Activated CD8-positive, alpha-beta T cell treated with anti-CD3 and anti-CD28 coated beads, Interleukin-2, amount 10 ng/mL, durations not matched to agents 7 days and 5 days (primary cell): ENCODE results near the gene TNNI2. TPM values are rescaled to one million over a fixed set of nuclear protein-coding genes. Genes with fewer than 3 reads are reported as not detected.
A peak's percentile ranks its signal among the peaks of the same experiment; 100 is the strongest.

Source experiments
- ATAC-seq: fragments of 150-1000 bp; cut with Tn5 transposase; one replicate; pipeline ENCODE4 v1.10.0; 2021; ENCODE audit warnings: moderate library complexity
- CTCF ChIA-PET: fragments of 350-600 bp; sonication (Branson Sonifier 250); formaldehyde crosslinking; loops from one replicate; lab custom pipeline; 2021; ENCODE audit warnings: antibody characterized with exemption; lab: Charles Lee
- POLR2A ChIA-PET: fragments of 350-600 bp; sonication (Branson Sonifier 250); formaldehyde crosslinking; loops from one replicate; lab custom pipeline; 2021; ENCODE audit warnings: antibody characterized with exemption; lab: Charles Lee
- DNase-seq: peaks from one replicate; pipeline ENCODE4 v3.0.0-alpha.2; 2020
- H3K27ac Mint-ChIP-seq: one replicate; pipeline ENCODE4 v1.8.0; 2021; ENCODE audit warnings: mild to moderate bottlenecking, mixed read lengths
- H3K27me3 Mint-ChIP-seq: one replicate; pipeline ENCODE4 v1.8.0; 2021; ENCODE audit warnings: low read depth, mixed read lengths
- H3K36me3 Mint-ChIP-seq: one replicate; pipeline ENCODE4 v1.8.0; 2021; ENCODE audit warnings: low read depth, mixed read lengths
- H3K4me1 Mint-ChIP-seq: one replicate; pipeline ENCODE4 v1.8.0; 2021; ENCODE audit warnings: low read depth, mixed read lengths
- H3K4me3 Mint-ChIP-seq: one replicate; pipeline ENCODE4 v1.8.0; 2021; ENCODE audit warnings: mild to moderate bottlenecking, mixed read lengths
- H3K9me3 Mint-ChIP-seq: one replicate; pipeline ENCODE4 v1.8.0; 2022; ENCODE audit warnings: mixed read lengths; ENCODE audit not compliant: insufficient read depth
- total RNA-seq, 2 experiments: library from RNA; stranded (reverse); gene quantifications; one replicate each; pipeline ENCODE4 v1.2.3, GENCODE V29; 2021

TNNI2 gene
- total RNA-seq, 2 experiments from 2014 or later: 0.50 TPM; not detected in 1

DNA sequence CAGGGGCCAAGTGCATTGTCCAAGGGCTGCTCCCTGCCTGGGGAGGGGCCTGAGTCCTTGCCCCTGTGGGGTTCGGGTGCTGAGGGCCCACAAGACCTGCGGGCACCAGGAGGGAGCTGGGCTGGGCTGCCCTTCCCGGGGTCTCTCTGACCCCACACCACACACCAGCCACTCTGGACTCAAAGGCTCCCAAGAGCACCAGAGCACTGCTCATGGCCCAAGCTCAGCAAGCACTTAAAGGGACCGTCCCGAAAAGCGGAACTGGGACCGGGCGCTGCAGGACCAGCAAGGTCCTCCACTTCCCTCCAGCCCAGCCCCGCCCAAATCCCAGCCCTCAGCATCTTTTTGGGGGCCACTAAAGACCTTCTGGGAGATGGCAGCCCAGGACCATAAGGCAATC is 19.4 kb downstream of the TNNI2 start:
- Mint-ChIP-seq H3K36me3 (peaks cover 27% of the 10 kb centered on the region), H3K27ac (no peak overlapping the region), H3K4me1 (peaks cover 18% of the 10 kb centered on the region), H3K4me3 (no peak overlapping the region), H3K27me3 (no peaks in the 10 kb centered on the region), H3K9me3 (no peaks in the 10 kb centered on the region)
- CTCF ChIA-PET: interaction anchor here (1.4 kb wide), 2 partner anchors 24 to 31 kb away, joined by 3 to 7 read pairs; no protein-coding TSS in a partner anchor
- DNase-seq: no peak
- POLR2A ChIA-PET: no interaction called here
- no peak for ATAC-seq

DNA sequence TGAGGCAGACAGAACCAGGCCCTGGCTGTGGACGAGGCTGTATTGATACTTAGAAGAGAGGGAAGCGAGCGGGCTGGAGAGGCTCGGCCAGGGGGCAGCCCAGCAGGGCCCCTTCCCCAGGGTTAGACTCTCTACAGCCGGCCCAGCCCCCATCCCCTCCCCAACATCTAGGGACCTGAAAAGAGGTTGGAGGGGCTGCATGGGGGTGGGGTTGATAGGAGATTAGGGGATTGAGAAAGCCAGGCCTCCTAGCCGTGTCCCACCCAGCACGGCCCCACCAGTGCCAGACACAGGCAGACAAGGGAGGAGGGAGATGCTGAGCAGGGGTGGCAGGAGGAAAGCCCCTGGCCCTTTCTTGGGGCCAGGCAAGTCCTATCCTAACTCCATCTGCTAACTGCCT is 19.8 kb downstream of the TNNI2 start:
- Mint-ChIP-seq H3K9me3 (no peaks in the 10 kb centered on the region), H3K4me3 (no peak overlapping the region), H3K4me1 (peaks cover 21% of the 10 kb centered on the region), H3K27me3 (no peaks in the 10 kb centered on the region), H3K27ac (no peak overlapping the region), H3K36me3 (peaks cover 25% of the 10 kb centered on the region)
- ChIA-PET POLR2A (no interaction called here), CTCF (interaction anchor here (1.0 to 1.4 kb wide), 2 partner anchors 23 to 24 kb away, joined by 3 to 7 read pairs; no protein-coding TSS in a partner anchor)
- no peak for DNase-seq
- no peak for ATAC-seq

DNA sequence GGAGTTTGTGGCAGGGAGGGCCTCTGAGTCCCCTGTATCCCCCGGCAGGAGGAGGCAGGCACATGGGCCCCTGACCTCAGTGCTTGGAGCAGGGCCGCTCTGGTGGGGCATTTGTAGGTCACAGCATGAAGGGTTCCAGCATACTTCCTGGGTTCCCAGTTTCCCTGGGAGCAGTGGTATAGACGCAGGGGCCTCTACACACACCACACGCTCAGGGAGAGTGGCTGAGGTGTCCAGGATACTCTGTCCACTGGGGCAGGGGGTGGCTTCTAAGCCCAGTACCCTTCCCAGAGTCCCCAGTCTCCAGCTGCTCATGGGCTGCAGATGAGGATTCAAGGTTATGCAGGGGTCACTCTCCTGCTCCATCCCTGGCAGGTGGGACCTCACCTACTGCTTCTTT is 20.2 kb downstream of the TNNI2 start:
- H3K36me3 Mint-ChIP-seq: peaks cover 21% of the 10 kb centered on the region
- DNase-seq (no peak), ATAC-seq (no peak)
- H3K9me3 Mint-ChIP-seq: no peaks in the 10 kb centered on the region
- no peak overlapping the region for H3K27ac Mint-ChIP-seq
- H3K4me3 Mint-ChIP-seq: no peak overlapping the region
- ChIA-PET POLR2A (no interaction called here), CTCF (interaction anchor here (1.0 kb wide), 1 partner anchor 23 kb away, joined by 3 read pairs; no protein-coding TSS in a partner anchor)
- no peaks in the 10 kb centered on the region for H3K27me3 Mint-ChIP-seq
- peaks cover 21% of the 10 kb centered on the region for H3K4me1 Mint-ChIP-seq

DNA sequence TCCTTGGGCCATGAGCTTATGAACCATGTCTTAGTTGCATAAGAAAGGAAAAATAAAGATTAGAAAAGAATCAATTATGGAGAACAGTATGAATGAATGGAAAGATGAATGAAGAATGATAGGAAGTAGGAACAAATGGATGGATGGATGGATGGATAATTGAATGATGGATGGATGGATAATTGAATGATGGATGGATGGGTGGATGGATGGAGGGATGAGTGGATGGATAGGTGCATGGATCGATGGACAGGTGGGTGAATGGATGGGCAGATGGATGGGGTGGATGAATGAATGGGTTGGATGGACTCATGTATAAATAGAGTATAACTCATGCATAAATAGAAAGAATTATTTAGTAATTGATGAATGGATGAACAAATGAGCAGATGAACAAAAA is 21.3 kb downstream of the TNNI2 start:
- peaks cover 19% of the 10 kb centered on the region for H3K4me1 Mint-ChIP-seq
- no peak overlapping the region for H3K27ac Mint-ChIP-seq
- H3K36me3 Mint-ChIP-seq: peaks cover 14% of the 10 kb centered on the region
- POLR2A ChIA-PET: no interaction called here
- no peak for ATAC-seq
- H3K4me3 Mint-ChIP-seq: no peak overlapping the region
- H3K27me3 Mint-ChIP-seq: no peaks in the 10 kb centered on the region
- H3K9me3 Mint-ChIP-seq: no peaks in the 10 kb centered on the region
- CTCF ChIA-PET: no interaction called here
- no peak for DNase-seq

DNA sequence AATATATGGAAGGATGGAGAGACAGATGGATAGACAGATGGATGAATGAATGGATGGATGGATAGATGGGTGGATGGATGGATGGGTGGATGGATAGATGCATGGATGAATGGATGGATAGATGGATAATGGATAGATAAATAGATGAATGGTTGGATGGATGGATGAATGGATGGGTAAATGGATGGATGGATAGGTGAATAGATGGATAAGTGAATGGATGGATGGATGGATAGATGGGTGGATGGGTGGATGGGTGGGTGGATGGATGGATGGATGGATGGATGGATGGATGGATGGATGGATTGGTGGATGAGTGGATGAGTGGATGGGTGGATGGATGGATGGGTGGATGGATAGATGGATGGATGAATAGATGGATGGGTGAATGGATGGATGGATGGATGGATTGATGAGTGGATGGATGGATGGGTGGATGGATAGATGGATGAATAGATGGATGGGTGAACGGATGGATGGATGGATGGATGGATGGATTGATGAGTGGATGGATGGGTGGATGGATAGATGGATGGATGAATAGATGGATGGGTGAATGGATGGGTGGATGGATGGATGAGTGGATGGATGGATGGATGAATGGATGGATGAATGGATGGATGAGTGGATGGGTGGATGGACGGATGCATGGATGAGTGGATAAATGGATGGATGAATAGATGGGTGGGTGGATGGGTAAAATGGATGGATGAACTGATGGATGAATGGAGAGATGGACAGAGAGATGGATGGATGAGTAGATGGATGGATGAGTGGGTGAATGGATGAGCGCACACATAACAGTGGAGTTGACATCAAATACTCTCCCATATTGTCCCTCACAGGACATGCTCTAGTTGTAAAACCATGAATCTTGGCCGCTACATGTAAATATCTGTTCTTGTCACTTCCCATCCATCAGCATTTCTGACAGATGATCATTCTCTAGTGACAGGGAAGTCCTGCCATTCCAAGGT is 22.9 kb downstream of the TNNI2 start:
- ATAC-seq: no peak
- H3K4me3 Mint-ChIP-seq: no peak overlapping the region

DNA sequence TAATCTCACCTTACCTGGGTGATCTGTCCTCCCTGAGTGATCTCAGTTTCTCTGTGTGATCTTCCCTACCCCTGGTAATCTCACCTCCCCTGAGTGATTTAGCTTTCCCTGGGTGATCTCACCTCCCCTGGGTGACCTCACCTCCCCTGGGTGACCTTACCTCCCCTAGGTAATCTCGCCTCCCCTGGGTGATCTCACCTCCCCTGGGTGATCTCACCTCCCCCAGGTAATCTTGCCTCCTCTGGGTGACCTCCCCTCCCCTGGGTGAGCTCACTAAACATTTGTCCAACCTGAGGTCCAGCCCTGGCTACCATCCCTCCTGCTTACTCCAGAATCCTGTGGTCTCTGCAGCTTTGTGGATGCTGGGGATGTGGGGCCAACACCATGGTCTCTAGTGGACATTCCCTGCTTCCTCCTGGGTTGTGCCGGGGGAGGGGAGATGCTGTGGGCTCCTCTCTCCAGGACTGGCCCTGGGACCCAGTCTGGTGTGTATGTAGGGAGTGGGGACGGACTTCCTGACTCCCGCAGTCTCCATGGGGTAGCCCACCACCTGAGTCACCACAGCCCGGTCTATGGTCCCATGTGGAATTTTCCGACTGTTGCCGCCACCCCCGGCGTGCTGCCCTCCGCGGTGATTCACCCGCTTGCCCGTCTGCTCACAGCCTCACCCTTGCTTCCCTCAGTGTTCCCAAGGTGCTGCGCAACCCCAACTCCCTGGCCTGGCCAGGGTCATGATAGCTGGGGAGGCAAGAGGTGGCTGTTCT is 24.0 kb downstream of the TNNI2 start:
- ChIA-PET POLR2A (interaction anchor here (0.7 to 1.0 kb wide), 2 partner anchors 9 to 36 kb away, joined by 3 read pairs; no protein-coding TSS in a partner anchor), CTCF (no interaction called here)
- no peak overlapping the region for H3K4me3 Mint-ChIP-seq
- no peaks in the 10 kb centered on the region for H3K27me3 Mint-ChIP-seq
- no peaks in the 10 kb centered on the region for H3K9me3 Mint-ChIP-seq
- H3K36me3 Mint-ChIP-seq: peaks cover 11% of the 10 kb centered on the region
- no peak for DNase-seq
- ATAC-seq: no peak
- H3K27ac Mint-ChIP-seq: no peak overlapping the region
- H3K4me1 Mint-ChIP-seq: peaks cover 12% of the 10 kb centered on the region

More for the DNA sequence above, 22.9 kb downstream of the TNNI2 start:
- ChIA-PET POLR2A (interaction anchor here (0.7 to 1.0 kb wide), 2 partner anchors 8 to 37 kb away, joined by 3 read pairs; no protein-coding TSS in a partner anchor), CTCF (no interaction called here)
- Mint-ChIP-seq H3K27ac (no peak overlapping the region), H3K27me3 (no peaks in the 10 kb centered on the region), H3K36me3 (peaks cover 10% of the 10 kb centered on the region), H3K4me1 (peaks cover 12% of the 10 kb centered on the region), H3K9me3 (no peaks in the 10 kb centered on the region)
- no peak for DNase-seq

DNA sequence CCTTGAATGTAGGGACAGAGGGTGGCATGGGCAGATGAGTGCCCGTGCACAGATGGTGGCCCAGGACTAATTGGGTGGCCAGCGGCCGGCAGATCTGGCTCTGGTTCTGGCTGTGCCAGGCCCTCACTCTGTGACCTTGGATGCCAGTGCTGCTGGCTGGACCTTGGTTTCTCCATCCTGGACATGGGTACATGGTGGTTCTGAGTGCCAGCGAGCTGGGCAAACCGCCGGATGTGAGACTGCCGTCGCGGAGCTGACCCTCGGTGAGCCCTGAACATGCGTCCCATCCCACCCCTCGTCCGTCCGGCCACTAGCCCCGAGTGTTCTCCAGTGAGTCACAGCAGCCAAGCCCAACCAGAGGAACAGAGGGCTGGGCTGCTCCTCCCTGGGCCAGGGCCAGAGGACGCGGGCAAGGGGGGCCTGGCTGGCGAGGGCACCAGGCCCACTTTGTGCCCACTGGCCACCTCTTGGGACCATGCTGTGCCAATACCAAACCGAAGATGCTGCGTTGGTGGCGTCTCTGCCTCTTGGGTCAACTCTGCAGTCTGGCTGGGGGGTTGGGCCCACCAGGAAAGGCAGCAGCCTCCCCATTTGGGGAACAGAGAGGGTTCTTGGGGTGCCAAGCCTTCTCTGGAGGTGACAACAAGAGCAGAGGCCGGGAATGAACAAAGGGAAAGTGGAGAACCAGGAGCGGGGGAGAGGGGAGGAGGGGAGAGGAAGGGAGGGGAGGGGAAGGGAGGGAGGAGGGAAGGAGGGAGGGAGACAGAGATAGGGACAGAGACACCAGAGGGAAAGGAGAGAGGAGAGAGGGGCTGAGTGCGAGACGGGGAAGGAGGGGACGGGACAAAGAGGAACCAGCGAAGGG is 24.8 kb downstream of the TNNI2 start:
- no peak for DNase-seq
- POLR2A ChIA-PET: no interaction called here
- CTCF ChIA-PET: no interaction called here
- H3K27me3 Mint-ChIP-seq: no peaks in the 10 kb centered on the region
- H3K4me1 Mint-ChIP-seq: peaks cover 12% of the 10 kb centered on the region
- peaks cover 13% of the 10 kb centered on the region for H3K36me3 Mint-ChIP-seq
- no peaks in the 10 kb centered on the region for H3K9me3 Mint-ChIP-seq
- H3K27ac Mint-ChIP-seq: no peak overlapping the region
- no peak overlapping the region for H3K4me3 Mint-ChIP-seq
- no peak for ATAC-seq

DNA sequence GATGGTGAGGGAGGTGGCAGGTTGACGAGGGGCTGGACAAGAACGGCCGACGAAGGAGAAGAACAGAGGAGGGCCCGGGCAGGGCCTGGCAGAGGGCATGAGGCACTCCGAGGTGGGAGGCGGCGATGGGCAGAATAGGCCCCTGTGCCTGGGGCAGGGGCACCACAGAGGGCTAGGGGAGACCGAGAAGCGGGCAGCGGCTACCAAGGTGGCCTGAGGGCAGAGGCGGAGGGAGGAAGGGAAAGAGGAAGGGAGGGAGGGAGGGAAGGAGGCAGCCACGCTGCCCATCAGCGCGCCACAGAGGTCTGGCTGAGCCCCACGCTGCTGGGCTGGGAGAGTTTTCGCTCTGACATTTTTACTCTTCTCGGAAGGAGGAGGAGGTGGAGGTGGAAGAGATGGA is 25.4 kb downstream of the TNNI2 start:
- CTCF ChIA-PET: no interaction called here
- Mint-ChIP-seq H3K9me3 (no peaks in the 10 kb centered on the region), H3K4me1 (peaks cover 17% of the 10 kb centered on the region), H3K4me3 (no peak overlapping the region), H3K27me3 (no peaks in the 10 kb centered on the region), H3K36me3 (peaks cover 13% of the 10 kb centered on the region), H3K27ac (no peak overlapping the region)
- POLR2A ChIA-PET: no interaction called here
- ATAC-seq (no peak), DNase-seq (no peak)

DNA sequence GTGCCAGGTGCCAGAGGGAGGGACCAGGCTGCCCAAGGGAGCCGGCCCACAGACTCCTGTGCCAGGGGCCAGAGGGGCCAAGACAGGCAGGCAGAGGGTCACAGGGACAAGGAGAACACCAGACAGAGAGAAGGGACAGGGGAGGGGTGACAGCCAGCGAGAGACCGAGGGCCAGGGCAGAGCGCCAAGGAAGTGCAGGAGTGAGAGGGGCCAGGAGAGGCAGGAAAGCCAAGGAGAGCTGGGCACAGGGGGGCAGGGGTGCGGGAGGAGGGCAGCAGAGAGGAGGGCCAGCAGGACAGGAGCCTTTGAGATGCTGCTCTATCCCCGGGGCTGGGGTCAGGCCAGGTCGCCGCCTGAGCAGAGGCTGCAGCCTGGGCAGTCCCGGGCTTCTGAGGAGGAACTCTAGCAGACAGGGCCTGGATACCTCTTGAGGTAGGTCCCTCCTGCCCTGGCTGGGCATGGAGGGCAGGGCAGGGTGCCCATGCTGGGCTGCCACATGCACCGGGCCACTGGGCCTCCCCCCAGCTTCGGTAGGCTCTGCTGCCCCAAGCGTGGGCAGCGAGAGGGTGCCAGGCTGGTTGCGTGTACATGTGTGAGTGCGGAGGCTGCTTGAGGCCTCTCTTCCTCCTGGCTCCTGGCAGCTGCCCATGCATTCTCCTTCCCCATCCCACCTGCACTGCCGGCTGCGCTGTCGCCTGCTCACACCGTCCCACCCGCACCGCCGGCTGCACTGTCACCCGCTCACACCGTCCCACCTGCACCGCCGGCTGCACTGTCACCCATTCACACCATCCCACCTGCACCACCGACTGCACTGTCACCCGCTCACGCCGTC is 26.3 kb downstream of the TNNI2 start:
- Mint-ChIP-seq H3K27me3 (no peaks in the 10 kb centered on the region), H3K9me3 (no peaks in the 10 kb centered on the region), H3K4me3 (no peak overlapping the region), H3K36me3 (peaks cover 16% of the 10 kb centered on the region), H3K27ac (peak overlapping the region; percentile 9), H3K4me1 (peaks cover 26% of the 10 kb centered on the region)
- ChIA-PET POLR2A (no interaction called here), CTCF (no interaction called here)
- peak; percentile 14 for ATAC-seq
- DNase-seq: no peak

DNA sequence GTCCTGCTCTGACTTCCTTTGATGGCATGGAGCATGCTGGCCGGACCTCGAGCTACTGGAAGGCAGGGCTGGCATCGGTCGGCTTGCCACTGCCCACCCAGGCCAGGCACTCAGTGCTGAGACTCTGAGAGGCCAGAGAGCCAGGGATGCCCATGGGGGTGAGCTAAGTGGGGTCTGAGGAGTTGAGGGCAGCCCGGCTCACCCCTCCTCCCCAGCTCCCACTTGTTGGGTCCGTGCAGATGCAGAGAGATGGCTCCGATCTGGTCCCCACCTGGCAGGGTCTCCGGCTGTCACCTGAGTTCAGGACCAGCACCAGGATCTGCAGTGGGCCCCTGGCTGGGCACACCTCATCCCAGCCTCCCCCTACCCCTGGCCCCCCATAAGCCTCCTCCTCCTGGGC is 27.4 kb downstream of the TNNI2 start:
- Mint-ChIP-seq H3K4me3 (no peak overlapping the region), H3K36me3 (peaks cover 25% of the 10 kb centered on the region), H3K27ac (no peak overlapping the region), H3K27me3 (no peaks in the 10 kb centered on the region), H3K4me1 (peaks cover 37% of the 10 kb centered on the region), H3K9me3 (no peaks in the 10 kb centered on the region)
- ChIA-PET POLR2A (no interaction called here), CTCF (no interaction called here)
- no peak for ATAC-seq
- DNase-seq: no peak
